ENCODE data around the gene PLD1.
"Not testable (repeated sequence)": the region's sequence is repeated elsewhere in the genome, so short reads cannot be mapped to it uniquely, and the experiment has no call there.

PLD1 gene

DNA sequence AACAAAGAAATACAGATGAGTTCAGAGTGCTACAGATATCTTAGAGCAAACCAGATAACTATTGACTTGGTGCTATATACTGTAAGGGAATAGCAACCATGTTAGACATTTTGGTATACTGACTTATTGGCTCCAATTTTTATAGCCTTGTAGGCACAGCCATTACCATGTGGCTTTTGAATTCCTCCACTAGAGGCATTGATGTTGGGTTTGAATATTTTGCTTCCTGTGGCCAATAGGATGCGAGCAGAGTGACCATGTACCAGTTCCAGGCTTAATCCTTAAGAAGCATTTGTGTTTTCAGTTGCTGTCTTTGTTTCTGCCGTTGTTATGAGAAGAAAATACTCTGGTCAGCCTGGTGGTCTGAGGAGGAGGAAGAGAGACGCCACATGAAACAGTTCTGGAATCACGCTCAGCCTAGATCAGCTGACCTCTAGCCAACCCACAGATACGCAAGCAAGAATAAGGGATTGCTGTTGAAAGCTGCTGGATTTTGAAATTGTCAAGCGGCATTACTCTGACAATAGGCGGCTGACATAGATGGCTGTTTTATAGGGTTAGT is 240.6 kb downstream of the PLD1 start:
- DNase-seq, result no peak
- in situ Hi-C loops (cut with HindIII; ENCODE audit: low pct_ligation_motif_present, low pct_unique_long_range_greater_than_20kb, low sequenced_read_pairs), result no loop called here

DNA sequence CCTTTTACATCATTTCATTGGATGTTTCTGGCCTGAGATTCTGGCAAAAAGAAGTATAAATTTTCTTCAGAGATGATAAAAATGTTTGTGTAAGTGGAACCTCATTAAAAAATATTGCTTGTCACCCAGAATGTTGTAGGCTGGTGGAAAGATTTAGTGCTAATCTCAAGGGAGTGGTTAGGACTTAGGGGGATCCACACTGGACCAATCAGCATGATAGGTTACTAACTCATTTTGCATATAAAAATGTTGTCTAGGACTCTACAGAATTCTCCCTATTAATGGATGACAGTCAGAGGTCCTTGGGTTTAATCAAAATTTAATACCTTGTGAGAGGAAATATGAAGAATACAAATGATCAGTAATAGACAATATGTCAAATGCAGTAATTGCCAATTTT is 241.5 kb downstream of the PLD1 start:
- in situ Hi-C loops (cut with HindIII; ENCODE audit: low pct_ligation_motif_present, low pct_unique_long_range_greater_than_20kb, low sequenced_read_pairs), result no loop called here
- DNase-seq, result no peak

DNA sequence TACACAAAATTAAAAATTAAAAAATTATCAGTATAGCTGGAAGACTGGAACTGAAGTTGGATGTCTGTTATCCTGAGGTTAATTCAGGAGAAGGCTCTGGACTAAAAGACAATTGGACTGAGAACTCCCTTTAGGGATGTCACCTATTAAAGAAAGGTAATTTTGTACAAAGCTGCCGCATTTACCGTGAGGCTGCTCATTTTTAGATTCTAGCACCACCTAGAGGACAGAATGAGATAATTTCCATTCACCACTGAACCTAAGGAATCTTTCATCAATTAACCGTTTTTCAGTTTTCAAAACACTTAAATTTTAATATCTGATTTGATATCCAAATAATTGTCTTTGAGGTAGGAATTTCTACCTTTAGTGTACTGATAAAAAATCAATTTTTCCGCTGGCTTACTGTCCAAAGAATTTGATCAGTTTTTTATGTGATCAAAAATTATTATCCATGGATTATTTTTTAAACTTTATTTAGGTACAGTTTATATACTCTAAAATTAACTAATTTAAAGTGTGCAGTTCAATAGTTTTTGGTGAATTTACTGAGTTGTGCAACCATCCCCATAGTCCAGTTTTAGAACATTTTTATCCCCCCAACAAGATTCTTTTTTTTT is 243.4 kb downstream of the PLD1 start:
- in situ Hi-C loops (cut with HindIII; ENCODE audit: low pct_ligation_motif_present, low pct_unique_long_range_greater_than_20kb, low sequenced_read_pairs), result no loop called here
- peak; percentile 55 for DNase-seq

DNA sequence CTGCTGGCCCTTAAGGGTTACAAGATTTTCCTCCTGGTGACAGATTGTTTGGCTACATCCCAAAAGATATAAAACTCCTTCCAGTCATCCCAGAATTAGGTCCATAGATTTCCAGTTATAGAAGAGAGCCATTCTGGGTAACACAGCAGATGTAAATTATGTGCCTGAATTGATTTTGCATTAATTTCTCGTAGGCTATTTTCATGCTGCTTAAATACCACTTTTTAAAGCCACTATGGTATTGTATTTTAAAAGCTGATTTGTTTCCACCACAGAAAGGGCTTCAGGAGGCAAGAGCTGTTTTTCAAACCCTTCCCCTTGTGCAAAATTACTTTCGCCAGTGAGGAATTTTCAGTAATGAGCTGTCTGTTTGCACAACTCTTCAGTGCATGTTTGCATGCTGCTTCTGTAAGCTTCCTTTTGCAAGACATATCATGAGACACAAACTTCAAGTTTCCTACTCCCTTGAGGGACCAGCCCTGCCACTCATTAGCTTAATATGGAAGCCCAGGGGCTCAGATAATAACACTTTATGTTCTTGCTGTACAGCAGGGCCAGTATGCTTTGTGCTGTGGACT is 244.7 kb downstream of the PLD1 start:
- in situ Hi-C loops (cut with HindIII; ENCODE audit: low pct_ligation_motif_present, low pct_unique_long_range_greater_than_20kb, low sequenced_read_pairs), result no loop called here
- no peak for DNase-seq

DNA sequence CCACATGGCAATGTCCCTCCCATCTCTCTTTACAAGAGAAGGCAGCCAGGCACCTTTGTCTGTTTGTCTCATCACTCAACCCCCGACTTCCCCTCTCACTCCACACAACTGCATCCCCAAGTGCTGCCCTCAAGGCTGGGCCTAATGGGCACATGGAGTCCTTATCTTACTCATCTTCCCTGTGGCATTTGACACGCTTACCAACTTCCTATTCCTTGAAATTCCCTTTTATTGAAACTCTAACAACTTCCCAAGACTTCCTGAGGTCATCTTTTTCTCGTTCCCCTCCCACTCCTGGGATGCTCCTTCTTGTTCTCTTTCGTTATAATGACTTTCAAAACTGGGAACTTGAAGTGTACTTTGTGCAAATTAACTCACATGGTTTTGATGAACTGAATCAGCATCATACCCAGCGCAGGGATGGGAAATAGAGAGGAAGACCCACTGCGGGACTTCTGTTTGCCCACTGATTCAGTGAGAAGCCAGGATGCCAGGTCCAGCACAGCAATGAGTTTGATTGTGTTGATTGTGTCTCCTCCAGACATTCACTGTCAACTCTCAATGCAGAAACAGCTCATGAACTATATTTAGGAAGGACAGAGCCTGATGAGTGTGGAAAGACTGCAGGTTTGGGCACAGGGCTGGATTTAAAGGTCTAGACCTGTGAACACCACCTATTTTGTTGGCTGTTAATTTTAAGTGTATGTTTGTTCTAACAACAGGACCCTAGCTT is 245.4 kb downstream of the PLD1 start:
- no peak for DNase-seq
- in situ Hi-C loops (cut with HindIII; ENCODE audit: low pct_ligation_motif_present, low pct_unique_long_range_greater_than_20kb, low sequenced_read_pairs), result no loop called here

DNA sequence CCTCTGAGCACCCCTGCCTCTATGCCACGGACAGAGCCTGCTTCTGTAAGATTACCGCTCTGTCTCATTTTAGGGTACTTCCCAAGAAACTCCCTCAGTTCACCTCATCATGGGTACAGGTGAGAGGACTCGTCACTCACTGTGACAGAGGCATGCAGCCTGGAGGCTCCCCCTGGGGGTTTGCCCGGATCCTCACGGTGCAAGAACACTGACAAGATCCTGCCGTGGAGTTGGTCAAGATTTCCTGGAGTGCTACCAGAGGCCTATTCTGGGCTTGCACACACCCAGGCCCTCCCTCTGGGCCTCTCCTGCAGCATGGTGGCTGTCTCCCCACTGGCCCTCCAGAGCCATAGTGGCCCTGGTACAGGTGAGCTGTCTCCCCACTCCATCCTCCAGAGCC is 247.0 kb downstream of the PLD1 start:
- in situ Hi-C loops (cut with HindIII; ENCODE audit: low pct_ligation_motif_present, low pct_unique_long_range_greater_than_20kb, low sequenced_read_pairs), result no loop called here
- DNase-seq, result no peak

DNA sequence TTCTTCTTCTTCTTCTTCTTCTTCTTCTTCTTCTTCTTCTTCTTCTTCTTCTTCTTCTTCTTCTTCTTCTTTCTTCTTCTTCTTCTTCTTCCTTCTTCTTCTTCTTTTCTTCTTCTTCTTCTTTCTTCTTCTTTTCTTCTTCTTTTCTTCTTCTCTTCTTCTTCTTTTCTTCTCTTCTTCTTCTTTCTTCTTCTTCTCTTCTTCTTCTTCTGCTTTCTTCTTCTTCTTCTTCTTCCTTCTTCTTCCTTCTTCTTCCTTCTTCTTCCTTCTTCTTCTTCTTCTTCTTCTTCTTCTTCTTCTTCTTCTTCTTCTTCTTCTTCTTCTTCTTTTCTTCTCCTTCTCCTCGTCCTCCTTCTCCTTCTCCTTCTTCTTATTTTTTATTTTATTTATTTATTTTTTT is 247.8 kb downstream of the PLD1 start:
- in situ Hi-C loops (cut with HindIII; ENCODE audit: low pct_ligation_motif_present, low pct_unique_long_range_greater_than_20kb, low sequenced_read_pairs); DNase-seq: not testable (repeated sequence)

DNA sequence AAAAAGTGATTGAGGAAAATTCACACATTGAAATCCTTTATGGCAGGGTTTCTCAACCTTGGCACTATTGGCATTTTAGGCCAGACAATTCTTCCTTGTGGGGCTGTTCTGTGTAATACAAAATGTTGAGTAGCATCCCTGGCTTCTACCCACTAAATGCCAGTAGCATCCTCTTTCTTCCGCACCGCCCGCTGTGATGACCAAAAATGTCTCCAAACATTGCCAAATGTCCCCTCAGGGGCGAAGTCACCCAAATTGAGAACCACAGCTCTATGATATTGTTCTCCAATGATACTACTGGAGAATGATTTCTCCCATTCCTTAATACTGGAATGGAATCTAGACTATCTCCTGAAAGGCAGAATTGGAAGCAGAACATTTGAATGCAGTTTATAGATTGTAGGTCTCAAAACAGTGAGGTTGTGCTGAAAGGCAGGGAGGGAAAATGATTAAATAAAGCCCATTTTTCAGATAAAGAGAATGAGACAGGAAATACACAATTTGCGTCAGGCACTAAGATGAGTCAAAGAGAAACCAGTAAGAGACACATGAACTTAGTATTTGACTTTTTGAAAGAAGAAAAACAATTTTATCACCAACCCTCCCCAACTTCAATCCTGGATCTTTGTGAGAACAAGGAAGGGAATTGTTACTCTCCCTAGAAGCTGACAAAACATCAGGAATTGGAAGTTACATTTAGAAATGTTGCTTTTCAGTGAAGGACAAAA is 248.5 kb downstream of the PLD1 start:
- no peak for DNase-seq
- in situ Hi-C loops (cut with HindIII; ENCODE audit: low pct_ligation_motif_present, low pct_unique_long_range_greater_than_20kb, low sequenced_read_pairs), result no loop called here

DNA sequence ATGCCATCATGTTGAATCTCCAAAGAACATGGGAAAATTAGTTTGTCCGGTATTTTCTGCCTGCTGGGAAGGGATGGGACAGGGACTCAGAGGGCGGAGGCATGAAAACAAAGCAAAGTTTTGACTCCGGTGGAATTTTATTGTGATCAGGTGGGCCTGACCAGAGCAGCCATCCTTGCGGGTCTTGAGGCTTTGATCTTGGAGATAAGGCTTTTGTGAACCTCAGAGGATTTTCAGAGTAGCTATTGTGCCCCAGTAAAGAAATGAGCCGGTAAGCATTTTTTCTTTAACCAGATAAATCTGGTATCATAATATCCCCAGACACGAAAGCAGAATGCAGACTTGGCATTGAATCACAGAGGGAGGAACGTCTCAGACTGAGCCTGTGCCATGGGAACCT is 250.7 kb downstream of the PLD1 start:
- in situ Hi-C loops (cut with HindIII; ENCODE audit: low pct_ligation_motif_present, low pct_unique_long_range_greater_than_20kb, low sequenced_read_pairs), result no loop called here
- DNase-seq, result no peak

DNA sequence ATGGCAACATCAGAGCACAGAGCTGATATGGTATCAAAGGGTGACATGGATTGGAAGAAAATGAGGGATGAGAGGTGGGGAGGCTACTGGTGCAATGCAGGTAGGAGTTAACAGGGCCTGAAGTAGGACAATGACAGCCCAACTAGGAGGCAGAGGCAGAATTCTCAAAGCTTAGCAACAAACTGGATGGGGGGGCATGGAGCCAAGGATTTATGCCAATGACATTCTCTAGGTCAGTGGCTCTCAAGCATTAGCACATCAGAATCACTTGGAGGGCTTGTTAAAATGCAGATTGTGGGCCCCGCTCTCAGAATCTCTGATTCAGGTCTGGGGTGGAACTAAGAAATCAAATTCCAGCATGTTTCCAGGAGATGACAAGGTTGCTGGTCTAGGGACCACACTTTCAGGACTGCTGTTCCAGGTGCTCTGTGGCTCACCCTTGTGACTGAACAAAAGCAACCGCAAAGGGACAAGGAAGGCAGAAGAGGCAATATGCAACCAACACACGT is 252.0 kb downstream of the PLD1 start:
- DNase-seq, result no peak
- in situ Hi-C loops (cut with HindIII; ENCODE audit: low pct_ligation_motif_present, low pct_unique_long_range_greater_than_20kb, low sequenced_read_pairs), result no loop called here

DNA sequence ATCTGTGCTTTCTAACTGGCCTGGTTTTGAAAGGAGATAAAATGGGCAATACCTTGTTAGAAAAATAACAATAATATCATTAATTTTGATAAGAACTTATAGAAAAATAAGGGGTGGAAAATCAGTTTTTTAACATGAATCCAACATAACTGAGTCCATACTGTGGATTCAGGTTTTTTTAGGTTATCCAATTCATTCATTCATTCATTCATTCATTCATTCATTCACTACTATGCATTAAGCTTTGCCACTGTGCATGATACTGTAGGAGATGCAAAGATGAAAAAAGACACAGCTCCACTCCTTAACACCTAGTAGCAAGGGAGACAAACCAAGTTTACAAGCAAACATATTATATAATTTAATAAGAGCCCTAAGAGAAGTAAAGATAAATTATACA is 253.1 kb downstream of the PLD1 start:
- in situ Hi-C loops (cut with HindIII; ENCODE audit: low pct_ligation_motif_present, low pct_unique_long_range_greater_than_20kb, low sequenced_read_pairs), result no loop called here
- no peak for DNase-seq

DNA sequence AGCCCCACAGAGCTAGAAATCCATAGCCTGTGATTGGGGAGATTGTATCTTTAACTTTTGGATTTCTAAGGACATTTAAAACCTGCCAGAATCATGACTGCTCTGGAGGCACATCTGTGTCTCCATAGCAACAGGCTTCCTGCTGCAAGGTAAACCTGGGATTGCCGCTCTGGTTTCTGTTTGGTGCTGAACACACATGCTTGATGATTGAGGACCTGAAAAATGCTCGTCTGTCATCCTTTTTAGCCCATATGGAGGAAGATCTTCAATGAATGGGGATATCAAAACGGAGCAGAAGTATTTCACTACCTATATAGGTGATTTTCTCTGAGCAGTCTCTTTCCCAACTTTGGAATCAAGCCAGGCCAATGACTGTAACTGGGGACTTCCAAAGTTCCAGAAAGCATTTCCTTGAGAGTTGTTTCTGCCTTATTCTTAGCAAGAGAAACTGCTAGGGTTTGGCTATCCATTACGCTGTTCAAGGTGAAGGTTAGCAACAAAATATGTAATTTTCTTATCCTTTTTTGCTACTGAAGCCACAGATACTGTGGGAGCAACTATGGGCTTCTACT is 253.6 kb downstream of the PLD1 start:
- in situ Hi-C loops (cut with HindIII; ENCODE audit: low pct_ligation_motif_present, low pct_unique_long_range_greater_than_20kb, low sequenced_read_pairs), result no loop called here
- no peak for DNase-seq

DNA sequence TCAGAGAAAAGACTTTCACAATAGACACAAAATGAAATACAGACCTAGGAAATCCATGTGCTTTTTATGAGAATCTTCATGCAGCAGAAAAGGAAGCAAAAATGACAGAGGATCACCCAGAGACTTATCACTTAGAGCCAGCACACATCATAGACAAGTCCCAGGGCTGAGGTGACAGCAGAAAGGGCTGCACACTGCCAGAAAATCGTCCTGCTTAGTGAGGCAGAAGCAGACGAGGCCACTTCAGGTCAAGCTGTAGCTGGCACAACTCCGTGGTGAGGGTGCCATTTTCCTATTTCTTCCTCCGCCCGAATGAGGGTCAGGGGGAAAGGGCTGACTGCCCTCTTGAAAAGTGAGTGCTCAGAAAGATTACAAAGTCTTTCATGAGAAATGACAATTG is 254.1 kb downstream of the PLD1 start:
- in situ Hi-C loops (cut with HindIII; ENCODE audit: low pct_ligation_motif_present, low pct_unique_long_range_greater_than_20kb, low sequenced_read_pairs), result no loop called here
- no peak for DNase-seq

DNA sequence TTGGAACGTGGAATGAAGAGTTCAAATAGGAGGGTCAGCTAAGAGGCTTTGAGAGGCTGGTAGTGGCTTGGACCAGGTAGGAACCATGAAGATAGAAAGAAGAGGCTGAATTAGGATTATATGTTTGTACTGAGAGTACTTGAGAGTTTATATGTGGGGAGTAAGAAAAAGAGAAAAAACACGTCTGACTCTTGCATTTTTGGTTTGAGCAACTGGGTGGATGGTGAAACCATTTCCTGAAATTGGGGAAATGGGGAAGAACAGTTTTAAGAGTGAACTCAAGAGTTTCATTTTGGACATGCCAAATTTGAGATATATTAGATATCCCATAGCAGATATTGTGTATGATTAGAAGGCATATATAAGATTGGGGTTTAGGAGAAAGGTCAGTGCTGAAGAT is 257.2 kb downstream of the PLD1 start:
- DNase-seq, result no peak
- in situ Hi-C loops (cut with HindIII; ENCODE audit: low pct_ligation_motif_present, low pct_unique_long_range_greater_than_20kb, low sequenced_read_pairs), result no loop called here

DNA sequence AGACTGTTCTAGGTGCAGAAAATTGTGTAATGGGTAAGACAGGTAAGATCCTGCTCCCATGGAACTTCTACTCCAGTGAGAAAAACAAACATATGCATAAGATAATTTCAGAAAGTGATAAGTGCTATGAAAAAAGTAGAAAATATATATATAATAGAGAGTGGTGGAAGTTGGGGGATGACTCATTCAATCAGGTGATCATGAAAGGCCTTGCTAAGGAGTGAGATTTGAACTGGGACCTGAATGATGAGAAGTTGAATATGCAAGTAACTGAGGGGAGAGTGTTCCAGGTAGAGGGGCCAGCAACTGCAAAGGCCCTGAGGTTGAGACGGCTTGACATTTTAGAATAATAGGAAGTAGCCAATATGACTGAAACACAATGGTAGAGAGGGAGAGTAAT is 257.8 kb downstream of the PLD1 start:
- in situ Hi-C loops (cut with HindIII; ENCODE audit: low pct_ligation_motif_present, low pct_unique_long_range_greater_than_20kb, low sequenced_read_pairs), result no loop called here
- DNase-seq, result no peak

DNA sequence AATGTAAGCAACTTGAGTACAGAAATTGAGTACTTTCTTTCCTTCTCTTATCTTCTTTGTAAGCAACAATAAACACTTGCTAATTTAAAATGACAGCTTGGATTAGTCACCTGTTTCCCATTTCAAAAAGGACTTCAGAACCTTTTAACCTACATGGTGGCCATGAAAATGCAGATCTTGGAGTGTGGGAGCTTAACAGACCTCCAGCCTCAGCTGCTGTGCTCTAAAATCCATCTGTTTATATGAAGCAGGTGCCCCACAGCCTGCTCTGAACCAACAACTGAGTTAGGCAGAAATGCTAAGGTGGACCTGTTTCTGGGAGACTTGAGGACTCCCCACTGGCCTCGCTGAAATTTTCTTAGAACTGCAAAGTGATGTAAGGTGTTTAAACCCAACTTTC is 259.0 kb downstream of the PLD1 start:
- in situ Hi-C loops (cut with HindIII; ENCODE audit: low pct_ligation_motif_present, low pct_unique_long_range_greater_than_20kb, low sequenced_read_pairs), result no loop called here
- DNase-seq, result no peak
